AG10803 (cell line): Measurements from ENCODE around the gene FREM2.

Source experiments
- DNase-seq: peaks from one replicate; pipeline ENCODE4 v3.0.0; 2010; ENCODE audit warnings: low read depth
- H3K4me3 ChIP-seq: 2 replicates; pipeline ENCODE4 v1.5.1; 2011; ENCODE audit warnings: mild to moderate bottlenecking, low read length, control low read depth
- CTCF ChIP-seq: conservative IDR thresholded peaks from 2 replicates; pipeline ENCODE4 v1.5.1; 2011; ENCODE audit warnings: mild to moderate bottlenecking, low read length, control low read depth, inconsistent platforms

Gene FREM2

GRCh38 chr13:38866649-38867048, 179.8 kb downstream of the FREM2 start:
- no peak for DNase-seq
- TF ChIP-seq CTCF: no peak

GRCh38 chr13:38868399-38868798, 181.5 kb downstream of the FREM2 start:
- TF ChIP-seq CTCF: no peak
- H3K4me3 ChIP-seq: no peak overlapping the region
- DNase-seq: no peak

More at GRCh38 chr13:38866649-38867048, 179.8 kb downstream of the FREM2 start:
- no peak overlapping the region for H3K4me3 ChIP-seq

GRCh38 chr13:38868870-38869269, 182.0 kb downstream of the FREM2 start:
- no peak for DNase-seq
- H3K4me3 ChIP-seq: no peak overlapping the region
- TF ChIP-seq CTCF: no peak

- TF ChIP-seq CTCF: no peak
- DNase-seq: no peak
Observed at GRCh38 chr13:38871275-38871674, 184.4 kb downstream of the FREM2 start.

GRCh38 chr13:38872693-38873092, 185.8 kb downstream of the FREM2 start:
- no peak overlapping the region for H3K4me3 ChIP-seq
- peak; percentile 47 for TF ChIP-seq CTCF
- peak; percentile 21 for DNase-seq

More at GRCh38 chr13:38871275-38871674, 184.4 kb downstream of the FREM2 start:
- no peak overlapping the region for H3K4me3 ChIP-seq

GRCh38 chr13:38875186-38875875, 188.5 kb downstream of the FREM2 start:
- no peak for DNase-seq
- no peak overlapping the region for H3K4me3 ChIP-seq
- TF ChIP-seq CTCF: no peak

GRCh38 chr13:38879278-38879677, 192.4 kb downstream of the FREM2 start:
- no peak for DNase-seq
- no peak for TF ChIP-seq CTCF
- no peak overlapping the region for H3K4me3 ChIP-seq
